Epithelial cell of esophagus (primary cell): ENCODE measurements around the gene MEIS1.
A peak's percentile ranks its signal among the peaks of the same experiment; 100 is the strongest.

Experiments used
- DNase-seq: peaks from one replicate; pipeline ENCODE4 v3.0.0; 2010; ENCODE audit warnings: low read depth
- H3K4me3 ChIP-seq: 2 replicates; pipeline ENCODE4 v1.5.1; 2011; ENCODE audit warnings: mild to moderate bottlenecking, low read length, control low read depth
- TF ChIP-seq, protein P1 (sequence below): IDR thresholded peaks from 2 replicates; pipeline ENCODE4 v1.5.1; 2011; ENCODE audit warnings: low read depth, mild to moderate bottlenecking, low read length, control low read depth, inconsistent platforms; ENCODE audit not compliant: insufficient read depth; ENCODE audit errors: missing control alignments

The MEIS1 gene

DNA sequence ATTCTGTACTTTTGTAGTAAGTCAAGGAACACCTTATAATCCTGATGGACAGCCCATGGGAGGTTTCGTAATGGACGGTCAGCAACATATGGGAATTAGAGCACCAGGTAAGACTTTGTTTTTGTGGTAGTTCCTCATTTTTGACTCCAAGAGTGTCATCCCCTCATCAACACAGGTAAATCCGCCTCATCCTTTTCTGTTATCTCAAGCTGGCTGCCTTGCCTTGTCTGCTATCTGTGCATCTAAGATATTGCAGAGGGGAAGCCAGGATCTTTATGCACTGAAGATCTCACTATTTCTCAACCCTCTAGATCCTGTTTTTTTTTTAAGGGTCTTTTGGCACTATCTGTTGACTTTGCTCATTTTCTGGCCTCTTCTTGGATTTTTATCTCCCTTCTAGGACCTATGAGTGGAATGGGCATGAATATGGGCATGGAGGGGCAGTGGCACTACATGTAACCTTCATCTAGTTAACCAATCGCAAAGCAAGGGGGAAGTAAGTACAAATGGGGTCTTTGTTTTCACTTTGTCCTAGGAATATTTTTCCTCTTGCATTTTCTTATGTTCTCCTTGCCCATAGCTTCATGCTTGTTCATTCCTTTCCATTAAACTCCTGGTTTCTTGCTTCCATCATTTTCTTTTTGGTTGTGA is 133.8 kb downstream of the MEIS1 start:
- no peak for DNase-seq
- TF ChIP-seq, protein P1, sequence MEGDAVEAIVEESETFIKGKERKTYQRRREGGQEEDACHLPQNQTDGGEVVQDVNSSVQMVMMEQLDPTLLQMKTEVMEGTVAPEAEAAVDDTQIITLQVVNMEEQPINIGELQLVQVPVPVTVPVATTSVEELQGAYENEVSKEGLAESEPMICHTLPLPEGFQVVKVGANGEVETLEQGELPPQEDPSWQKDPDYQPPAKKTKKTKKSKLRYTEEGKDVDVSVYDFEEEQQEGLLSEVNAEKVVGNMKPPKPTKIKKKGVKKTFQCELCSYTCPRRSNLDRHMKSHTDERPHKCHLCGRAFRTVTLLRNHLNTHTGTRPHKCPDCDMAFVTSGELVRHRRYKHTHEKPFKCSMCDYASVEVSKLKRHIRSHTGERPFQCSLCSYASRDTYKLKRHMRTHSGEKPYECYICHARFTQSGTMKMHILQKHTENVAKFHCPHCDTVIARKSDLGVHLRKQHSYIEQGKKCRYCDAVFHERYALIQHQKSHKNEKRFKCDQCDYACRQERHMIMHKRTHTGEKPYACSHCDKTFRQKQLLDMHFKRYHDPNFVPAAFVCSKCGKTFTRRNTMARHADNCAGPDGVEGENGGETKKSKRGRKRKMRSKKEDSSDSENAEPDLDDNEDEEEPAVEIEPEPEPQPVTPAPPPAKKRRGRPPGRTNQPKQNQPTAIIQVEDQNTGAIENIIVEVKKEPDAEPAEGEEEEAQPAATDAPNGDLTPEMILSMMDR: no peak
- H3K4me3 ChIP-seq: no peak overlapping the region

DNA sequence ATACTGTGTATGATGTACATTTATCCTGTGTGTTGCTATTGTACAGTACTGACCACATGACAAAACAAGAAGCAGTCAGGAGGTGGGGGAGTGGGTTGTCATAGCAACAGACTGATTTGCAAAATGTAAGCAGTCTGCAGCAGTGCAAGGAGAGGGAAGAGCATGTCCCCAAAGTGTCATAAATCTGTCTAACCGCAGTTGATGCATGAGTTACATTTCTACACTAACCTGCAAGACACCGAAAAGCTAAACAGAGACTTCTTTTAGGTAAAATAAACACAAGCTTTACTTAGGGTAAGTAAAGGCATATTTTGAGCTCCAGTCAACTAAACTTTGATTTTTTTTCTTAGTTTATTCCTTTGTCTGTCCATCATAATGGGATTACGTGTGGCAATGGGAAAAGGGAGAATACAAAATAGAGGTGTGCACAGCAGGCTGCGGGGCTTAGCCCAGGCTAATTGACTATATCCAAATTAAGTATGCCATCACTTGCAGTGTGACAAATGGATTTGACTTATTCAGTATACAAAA is 134.5 kb downstream of the MEIS1 start:
- TF ChIP-seq, protein P1: no peak
- no peak overlapping the region for H3K4me3 ChIP-seq
- DNase-seq: no peak

DNA sequence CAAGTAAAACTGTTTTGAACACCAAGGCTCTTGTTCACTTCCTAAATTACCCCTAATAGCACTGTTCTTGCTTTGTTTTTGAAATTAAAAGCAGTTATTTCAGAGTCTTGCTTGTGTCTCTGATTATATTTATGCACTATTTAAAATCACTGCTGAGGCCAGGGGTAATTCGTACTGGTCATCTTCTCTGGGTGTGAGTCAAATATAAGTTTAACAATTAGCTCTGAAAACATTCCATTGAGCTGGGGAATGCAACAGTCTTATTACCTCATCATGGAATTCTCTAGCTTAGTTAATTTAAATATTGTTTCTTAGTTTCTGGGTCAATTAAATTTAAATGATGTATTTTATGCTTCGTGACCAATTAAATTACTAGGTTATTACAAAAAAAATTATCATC is 135.0 kb downstream of the MEIS1 start:
- TF ChIP-seq, protein P1: no peak
- DNase-seq: peak; percentile 33
- H3K4me3 ChIP-seq: no peak overlapping the region

DNA sequence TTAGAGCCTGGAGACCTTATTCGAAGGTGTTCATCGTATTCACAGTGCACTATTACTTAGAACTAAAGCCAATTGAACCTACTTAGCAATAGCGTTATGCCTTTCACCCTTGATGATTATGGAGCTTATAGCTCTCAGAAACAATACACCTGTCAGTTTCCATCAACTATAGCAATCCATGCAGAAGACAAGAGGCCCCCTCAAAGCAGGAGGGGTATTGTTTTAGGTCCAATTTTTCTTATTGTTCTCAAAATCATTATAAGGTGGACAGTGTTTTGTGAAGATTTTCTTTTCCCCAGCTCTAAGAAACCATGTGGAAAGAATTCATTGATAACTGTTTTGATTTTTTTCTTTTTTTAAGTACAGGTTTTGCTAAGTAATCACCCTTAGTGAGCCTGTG is 135.5 kb downstream of the MEIS1 start:
- no peak overlapping the region for H3K4me3 ChIP-seq
- TF ChIP-seq, protein P1: no peak
- DNase-seq: no peak

DNA sequence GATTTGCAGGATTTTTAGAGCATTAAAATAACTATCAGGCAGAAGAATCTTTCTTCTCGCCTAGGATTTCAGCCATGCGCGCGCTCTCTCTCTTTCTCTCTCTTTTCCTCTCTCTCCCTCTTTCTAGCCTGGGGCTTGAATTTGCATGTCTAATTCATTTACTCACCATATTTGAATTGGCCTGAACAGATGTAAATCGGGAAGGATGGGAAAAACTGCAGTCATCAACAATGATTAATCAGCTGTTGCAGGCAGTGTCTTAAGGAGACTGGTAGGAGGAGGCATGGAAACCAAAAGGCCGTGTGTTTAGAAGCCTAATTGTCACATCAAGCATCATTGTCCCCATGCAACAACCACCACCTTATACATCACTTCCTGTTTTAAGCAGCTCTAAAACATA is 137.0 kb downstream of the MEIS1 start:
- no peak overlapping the region for H3K4me3 ChIP-seq
- peak; percentile 70 for DNase-seq
- TF ChIP-seq, protein P1: no peak

DNA sequence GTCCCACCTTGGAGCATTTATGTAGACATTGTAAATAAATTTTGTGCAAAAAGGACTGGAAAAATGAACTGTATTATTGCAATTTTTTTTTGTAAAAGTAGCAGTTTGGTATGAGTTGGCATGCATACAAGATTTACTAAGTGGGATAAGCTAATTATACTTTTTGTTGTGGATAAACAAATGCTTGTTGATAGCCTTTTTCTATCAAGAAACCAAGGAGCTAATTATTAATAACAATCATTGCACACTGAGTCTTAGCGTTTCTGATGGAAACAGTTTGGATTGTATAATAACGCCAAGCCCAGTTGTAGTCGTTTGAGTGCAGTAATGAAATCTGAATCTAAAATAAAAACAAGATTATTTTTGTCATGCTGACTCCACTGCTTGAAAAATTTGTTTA is 137.5 kb downstream of the MEIS1 start:
- TF ChIP-seq, protein P1: no peak
- DNase-seq: no peak
- H3K4me3 ChIP-seq: no peak overlapping the region

DNA sequence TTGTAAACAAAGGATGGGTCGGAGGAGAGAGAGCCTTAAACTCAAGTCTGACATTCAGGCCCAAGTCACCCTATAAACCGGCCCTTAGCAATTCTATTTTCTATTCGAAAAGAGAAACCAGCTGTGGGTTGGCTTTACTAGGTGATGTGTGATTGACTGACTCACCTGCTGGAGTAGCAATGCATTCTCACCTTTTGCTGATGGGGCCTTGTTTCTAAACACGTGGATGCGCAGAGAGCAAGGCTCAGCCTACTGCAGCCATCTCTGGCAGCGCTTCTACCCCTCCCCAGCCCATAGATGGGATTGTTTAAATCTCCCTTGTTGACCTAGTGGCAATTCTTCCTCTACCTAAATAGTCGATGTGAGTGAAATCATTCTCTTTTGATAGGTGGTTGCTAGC is 138.5 kb downstream of the MEIS1 start:
- TF ChIP-seq, protein P1: peak; percentile 4
- DNase-seq: peak; percentile 75
- H3K4me3 ChIP-seq: no peak overlapping the region
